GM12875 (cell line): ENCODE measurements around the gene SIN3B.

ENCODE experiments used
- H3K4me3 ChIP-seq: one replicate; pipeline ENCODE4 v1.5.1; 2011; ENCODE audit warnings: low read depth, low read length, control low read depth
- CTCF ChIP-seq: IDR thresholded peaks from 2 replicates; pipeline ENCODE4 v1.5.1; 2011; ENCODE audit warnings: low read depth, mild to moderate bottlenecking, control low read depth, inconsistent platforms, low read length, moderate library complexity, borderline replicate concordance; ENCODE audit not compliant: insufficient read depth

Gene SIN3B

GRCh38 chr19:16837035-16837362, 7.8 kb downstream of the SIN3B start:
- no peak for TF ChIP-seq CTCF
- H3K4me3 ChIP-seq, result no peak overlapping the region

DNA sequence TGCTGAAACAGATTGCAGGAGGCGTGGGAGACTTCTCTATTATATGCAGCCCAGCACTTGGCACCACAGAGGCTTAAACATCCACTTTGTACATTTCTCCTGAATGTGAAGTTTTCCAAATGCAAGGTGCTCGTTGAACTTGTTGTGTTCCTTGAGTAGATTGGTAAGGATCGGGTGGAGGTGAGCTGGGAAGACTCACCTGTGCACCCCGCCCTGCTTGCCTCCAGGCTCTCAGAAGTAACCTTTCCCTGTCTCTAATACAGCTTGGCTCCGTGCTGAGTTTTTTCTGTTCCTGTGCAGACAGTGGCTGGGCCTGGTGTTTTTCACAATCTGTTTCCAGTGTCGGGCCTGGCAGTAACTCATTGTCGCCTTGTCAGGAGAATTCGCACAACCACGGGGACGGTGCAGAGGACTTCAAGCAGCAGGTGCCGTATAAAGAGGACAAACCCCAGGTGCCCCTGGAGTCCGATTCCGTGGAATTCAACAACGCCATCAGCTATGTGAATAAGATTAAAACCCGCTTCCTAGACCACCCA, 12.3 kb downstream of the SIN3B start:
- no peak for TF ChIP-seq CTCF
- H3K4me3 ChIP-seq, result no peak overlapping the region

DNA sequence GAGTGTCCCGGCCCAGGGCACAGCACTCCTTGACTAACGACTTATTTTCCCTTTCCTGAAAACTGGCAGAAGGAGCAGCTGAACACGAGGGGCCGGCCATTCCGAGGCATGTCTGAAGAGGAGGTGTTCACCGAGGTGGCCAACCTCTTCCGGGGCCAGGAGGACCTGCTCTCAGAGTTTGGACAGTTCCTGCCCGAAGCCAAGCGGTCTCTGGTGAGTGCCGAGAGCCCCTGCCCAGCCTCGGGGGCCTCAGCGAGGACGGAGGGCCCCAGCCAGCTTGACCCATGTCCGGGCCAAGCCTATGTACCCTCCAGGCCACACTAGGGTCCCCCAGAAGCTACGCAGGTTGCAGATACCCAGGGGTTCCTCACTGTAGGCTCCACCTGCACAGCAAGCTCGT, 17.7 kb downstream of the SIN3B start:
- no peak overlapping the region for H3K4me3 ChIP-seq
- no peak for TF ChIP-seq CTCF

DNA sequence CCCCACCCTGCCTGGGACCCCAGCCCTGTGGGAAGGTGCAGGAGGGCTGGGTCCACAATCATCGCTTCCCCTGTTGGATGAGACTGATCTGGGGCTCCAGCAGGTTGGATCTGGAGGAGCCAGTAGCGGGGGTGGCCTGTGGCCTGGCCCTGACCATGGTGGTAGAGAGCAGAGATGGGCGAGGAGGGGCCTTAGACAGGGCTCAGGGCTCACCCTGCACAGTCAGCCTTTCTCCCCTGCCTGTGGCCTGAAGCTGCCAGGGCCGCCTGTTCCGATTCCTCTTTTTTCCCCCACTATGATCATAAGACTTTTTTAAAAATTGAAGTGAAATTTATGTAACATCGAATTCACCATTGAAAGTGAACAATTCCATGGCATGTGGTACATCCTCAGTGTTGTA, 18.2 kb downstream of the SIN3B start:
- TF ChIP-seq CTCF, result no peak

DNA sequence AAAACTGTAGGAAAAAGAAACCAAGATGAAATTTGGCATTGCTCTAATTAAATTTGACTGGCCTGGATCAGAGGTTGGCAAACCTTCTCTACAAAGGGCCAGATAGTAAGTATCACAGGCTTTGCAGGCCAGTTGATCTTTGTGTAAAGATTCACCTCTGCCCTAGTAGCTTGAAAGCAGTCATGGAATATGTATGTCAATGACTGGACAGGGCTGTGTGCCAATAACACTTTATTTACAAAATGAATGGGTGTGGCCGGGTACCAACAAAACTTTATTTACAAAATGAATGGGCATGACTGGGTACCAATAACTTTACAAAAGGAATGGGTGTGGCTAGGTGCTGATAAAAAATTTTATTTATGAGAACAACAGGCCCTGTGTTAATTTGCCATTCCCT, 20.0 kb downstream of the SIN3B start:
- TF ChIP-seq CTCF, result no peak
- H3K4me3 ChIP-seq, result no peak overlapping the region

More for the DNA sequence above, 18.2 kb downstream of the SIN3B start:
- H3K4me3 ChIP-seq, result no peak overlapping the region

DNA sequence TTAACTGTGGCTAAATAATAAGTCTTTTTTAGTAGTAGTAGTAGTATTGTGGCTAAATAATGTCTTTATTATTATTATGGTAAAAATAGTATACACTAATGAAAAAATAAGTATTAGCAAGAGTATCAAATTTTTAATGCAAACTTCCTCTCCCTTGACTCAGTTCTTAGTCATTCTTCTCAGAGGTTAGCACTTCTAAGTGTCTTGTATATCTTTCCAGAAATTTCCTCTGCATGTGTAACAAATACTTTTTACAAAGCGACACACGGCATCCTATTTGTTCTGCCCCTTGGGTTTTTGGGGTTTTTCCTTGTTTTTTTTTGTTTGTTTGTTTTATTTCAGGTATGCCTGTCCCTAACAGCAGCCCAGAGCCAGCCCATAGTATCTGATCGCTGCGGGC, 20.9 kb downstream of the SIN3B start:
- TF ChIP-seq CTCF, result no peak
- H3K4me3 ChIP-seq, result no peak overlapping the region

DNA sequence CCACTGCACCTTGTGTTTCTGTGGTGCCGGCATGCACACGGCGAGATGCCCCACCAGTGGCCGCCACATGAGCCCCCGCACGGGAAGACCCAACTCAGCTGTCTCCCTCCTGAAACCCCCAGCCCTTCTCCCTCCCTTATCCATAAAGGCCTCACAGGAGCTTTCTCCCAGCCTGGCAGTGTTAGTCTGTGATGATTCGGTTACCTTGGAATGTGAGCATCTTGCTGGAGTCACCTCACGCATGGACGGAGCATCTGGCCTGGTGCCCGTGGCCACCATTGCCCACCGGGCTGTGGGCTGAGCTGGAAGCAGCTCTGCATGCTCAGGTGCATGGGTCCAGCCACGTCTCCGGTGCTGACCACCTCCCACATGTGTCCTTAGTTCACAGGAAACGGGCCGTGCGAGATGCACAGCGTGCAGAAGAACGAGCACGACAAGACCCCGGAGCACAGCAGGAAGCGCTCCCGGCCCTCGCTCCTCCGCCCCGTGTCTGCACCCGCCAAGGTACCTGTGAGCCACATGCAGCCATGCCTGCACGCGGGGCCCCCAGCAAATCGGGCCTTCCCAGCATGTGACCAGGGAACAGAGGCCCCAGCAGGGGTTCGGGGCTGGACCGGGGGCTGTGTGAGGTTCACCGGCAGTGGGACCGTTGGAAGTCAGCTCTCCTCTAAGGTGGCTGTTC, 22.0 kb downstream of the SIN3B start:
- H3K4me3 ChIP-seq, result no peak overlapping the region

More for the DNA sequence above, 22.0 kb downstream of the SIN3B start:
- no peak for TF ChIP-seq CTCF
